ENCODE data around the gene ZYG11A.

- TF ChIP-seq EZH2 (IDR thresholded peaks at IDR 0.05), result no peak
- TF ChIP-seq POLR2AphosphoS5 (IDR thresholded peaks at IDR 0.05; ENCODE audit: borderline replicate concordance, low read depth, low read length), result no peak
- no peak for TF ChIP-seq FOXP2 (optimal IDR thresholded peaks at IDR 0.05; ENCODE audit: control extremely low read depth, extremely low read length, insufficient read depth)
These were observed 83.0 kb downstream of the ZYG11A start for GRCh38 chr1:52925571-52926005.

Data from SK-N-MC (cell line).